OCI-LY3 (cell line): ENCODE measurements around the gene DOK7.
A peak's percentile ranks its signal among the peaks of the same experiment; 100 is the strongest.
"Not testable (repeated sequence)": the region's sequence is repeated elsewhere in the genome, so short reads cannot be mapped to it uniquely, and the experiment has no call there.

ENCODE experiments used
- H2AFZ ChIP-seq: fragments of 200-600, 300-600 bp; shearing (Covaris generic); 2 replicates; pipeline ENCODE4 v1.6.0; 2014; ENCODE audit warnings: antibody characterized with exemption, low read depth, low read length
- H3K27ac ChIP-seq: fragments of 200-600, 300-600 bp; sonication (generic); 2 replicates; pipeline ENCODE4 v1.5.1; 2014; ENCODE audit warnings: mild to moderate bottlenecking, low read length, moderate library complexity, mixed read lengths
- H3K27me3 ChIP-seq: fragments of 200-600, 300-600 bp; sonication (generic); 2 replicates; pipeline ENCODE4 v1.6.1; 2014; ENCODE audit warnings: low read depth, low read length, mixed read lengths
- H3K36me3 ChIP-seq: fragments of 200-600, 300-600 bp; sonication (generic); replicated peaks from 2 replicates; pipeline ENCODE3; 2014; ENCODE audit warnings: low read depth, low read length, mixed read lengths
- H3K4me1 ChIP-seq: fragments of 300-600, 200-600 bp; sonication (generic); 2 replicates; pipeline ENCODE4 v1.6.1; 2014; ENCODE audit warnings: low read length, mixed read lengths
- H3K4me2 ChIP-seq: fragments of 200-600, 300-600 bp; sonication (generic); 2 replicates; pipeline ENCODE4 v1.6.1; 2014; ENCODE audit warnings: low read length, mixed read lengths
- H3K4me3 ChIP-seq: fragments of 300-600, 200-600 bp; sonication (generic); 2 replicates; pipeline ENCODE4 v1.5.1; 2014; ENCODE audit warnings: antibody characterized with exemption, mild to moderate bottlenecking, low read length, moderate library complexity
- H3K79me2 ChIP-seq: fragments of 300-600, 200-600 bp; shearing (Covaris generic); 2 replicates; pipeline ENCODE4 v1.6.1; 2014; ENCODE audit warnings: mild to moderate bottlenecking, low read length, mixed read lengths
- H3K9ac ChIP-seq: fragments of 300-600, 200-600 bp; shearing (Covaris generic); 2 replicates; pipeline ENCODE4 v1.6.0; 2014; ENCODE audit warnings: mild to moderate bottlenecking, low read length, moderate library complexity
- H3K9me3 ChIP-seq: fragments of 200-600, 300-600 bp; shearing (Covaris generic); 2 replicates; pipeline ENCODE4 v1.6.1; 2014; ENCODE audit warnings: low read length, mixed read lengths; ENCODE audit not compliant: insufficient read depth
- H4K20me1 ChIP-seq: fragments of 200-600, 300-600 bp; sonication (generic); 2 replicates; pipeline ENCODE4 v1.6.1; 2016; ENCODE audit warnings: low read length, mixed read lengths; ENCODE audit not compliant: insufficient read depth
- CTCF ChIP-seq: fragments of 200-600, 300-600 bp; sonication (generic); IDR thresholded peaks from 2 replicates; pipeline ENCODE4 v1.5.1; 2014; ENCODE audit warnings: antibody characterized with exemption, low read length, low read depth
- EZH2phosphoT487 ChIP-seq: fragments of 200-600 bp; shearing (Covaris generic); IDR thresholded peaks from 2 replicates; pipeline ENCODE4 v1.6.1; 2018; ENCODE audit warnings: antibody characterized with exemption, mixed run types, low read depth

Gene DOK7

GRCh38 chr4:3449574-3450534 is 13.3 kb upstream of the DOK7 start:
- Histone ChIP-seq H3K4me2 (no peak overlapping the region), H3K9ac (no peak overlapping the region), H3K4me3 (no peak overlapping the region), H3K27ac (no peak overlapping the region), H3K27me3 (peaks cover 12% of the 10 kb centered on the region; the same call in 1 of the 2 replicates), H2AFZ (no peak overlapping the region), H3K4me1 (no peaks in the 10 kb centered on the region), H3K9me3 (no peaks in the 10 kb centered on the region), H4K20me1 (no peaks in the 10 kb centered on the region), H3K36me3 (no peaks in the 10 kb centered on the region), H3K79me2 (no peaks in the 10 kb centered on the region)
- TF ChIP-seq CTCF (no peak), EZH2phosphoT487 (no peak)

GRCh38 chr4:3450643-3451042 is 12.5 kb upstream of the DOK7 start:
- H2AFZ ChIP-seq: no peak overlapping the region
- H4K20me1 ChIP-seq: no peaks in the 10 kb centered on the region
- H3K4me1 ChIP-seq: no peaks in the 10 kb centered on the region
- no peaks in the 10 kb centered on the region for H3K9me3 ChIP-seq
- H3K4me3 ChIP-seq: no peak overlapping the region
- no peaks in the 10 kb centered on the region for H3K36me3 ChIP-seq
- H3K9ac ChIP-seq: no peak overlapping the region
- H3K27ac ChIP-seq: no peak overlapping the region
- H3K79me2 ChIP-seq: no peaks in the 10 kb centered on the region
- no peak overlapping the region for H3K4me2 ChIP-seq
- TF ChIP-seq CTCF: no peak
- no peak for TF ChIP-seq EZH2phosphoT487
- peaks cover 12% of the 10 kb centered on the region; the same call in 1 of the 2 replicates for H3K27me3 ChIP-seq

- H3K4me3 ChIP-seq: no peak overlapping the region
- no peaks in the 10 kb centered on the region for H3K4me1 ChIP-seq
- H4K20me1 ChIP-seq: no peaks in the 10 kb centered on the region
- peaks cover 12% of the 10 kb centered on the region; the same call in 1 of the 2 replicates for H3K27me3 ChIP-seq
- TF ChIP-seq CTCF (no peak), EZH2phosphoT487 (no peak)
- H2AFZ ChIP-seq: no peak overlapping the region
- H3K4me2 ChIP-seq: no peak overlapping the region
- no peaks in the 10 kb centered on the region for H3K36me3 ChIP-seq
- H3K9me3 ChIP-seq: no peaks in the 10 kb centered on the region
- H3K9ac ChIP-seq: no peak overlapping the region
- no peaks in the 10 kb centered on the region for H3K79me2 ChIP-seq
- no peak overlapping the region for H3K27ac ChIP-seq
Measured at GRCh38 chr4:3451956-3452355, 11.2 kb upstream of the DOK7 start.

GRCh38 chr4:3452376-3452775 is 10.7 kb upstream of the DOK7 start:
- peaks cover 12% of the 10 kb centered on the region; the same call in 1 of the 2 replicates for H3K27me3 ChIP-seq
- no peak for TF ChIP-seq EZH2phosphoT487
- TF ChIP-seq CTCF: peak; percentile 38
- H2AFZ ChIP-seq: no peak overlapping the region

GRCh38 chr4:3455596-3455995 is 7.5 kb upstream of the DOK7 start:
- H3K9ac ChIP-seq, H3K4me1 ChIP-seq, H3K27ac ChIP-seq, H3K79me2 ChIP-seq, H2AFZ ChIP-seq, H3K4me2 ChIP-seq, H3K4me3 ChIP-seq, H3K36me3 ChIP-seq, H4K20me1 ChIP-seq, H3K9me3 ChIP-seq: not testable (repeated sequence)
- peaks cover 14% of the 10 kb centered on the region; the same call in 1 of the 2 replicates for H3K27me3 ChIP-seq

More at GRCh38 chr4:3452376-3452775, 10.7 kb upstream of the DOK7 start:
- no peaks in the 10 kb centered on the region for H3K79me2 ChIP-seq
- H3K9me3 ChIP-seq: no peaks in the 10 kb centered on the region
- H3K27ac ChIP-seq: no peak overlapping the region
- no peaks in the 10 kb centered on the region for H3K4me1 ChIP-seq
- no peak overlapping the region for H3K4me2 ChIP-seq
- H3K36me3 ChIP-seq: no peaks in the 10 kb centered on the region
- H3K9ac ChIP-seq: no peak overlapping the region
- H3K4me3 ChIP-seq: no peak overlapping the region
- no peaks in the 10 kb centered on the region for H4K20me1 ChIP-seq
